Measurements from ENCODE around the gene TBRG4. TPM values are rescaled to one million over a fixed set of nuclear protein-coding genes. Genes with fewer than 3 reads are reported as not detected.

TBRG4 gene
- total and polyA plus RNA-seq, 9 donors = 28.6 to 67.5 (median 49.9) TPM

DNA sequence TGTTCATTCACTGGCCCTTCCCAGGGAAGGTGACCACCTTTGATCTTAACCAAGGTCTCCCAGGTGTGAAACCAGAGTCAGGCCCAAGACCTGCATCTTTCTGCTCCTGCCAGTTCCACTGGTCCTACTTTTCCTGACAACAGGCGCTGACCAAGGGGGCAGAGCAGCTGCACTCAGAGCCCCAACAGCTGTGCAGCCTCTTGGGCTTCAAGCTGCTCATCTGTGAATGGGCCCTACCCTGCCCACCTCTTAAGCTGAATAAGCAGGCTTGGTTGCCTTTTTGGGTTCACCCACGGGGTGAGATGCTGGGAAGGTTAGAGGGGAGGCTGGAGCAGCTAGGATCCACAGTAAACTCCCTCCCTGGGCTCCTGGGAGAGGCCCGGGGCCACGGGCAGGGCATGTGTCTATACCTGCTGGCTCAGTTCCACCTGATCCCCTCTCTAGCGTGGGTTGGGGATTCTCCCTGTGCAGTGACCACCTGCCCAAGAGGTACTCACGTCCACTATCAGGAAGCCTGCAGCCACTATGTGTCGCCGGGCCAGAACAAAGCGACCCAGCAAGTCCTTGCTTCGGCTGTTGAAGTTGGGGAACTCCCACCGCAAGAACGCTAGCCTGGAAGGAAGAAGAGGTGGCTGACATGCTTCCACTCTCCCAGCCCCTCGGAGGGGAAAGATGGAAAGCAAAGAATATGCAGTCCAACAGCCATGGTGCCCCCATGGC lies 10.6 kb downstream of the TBRG4 start:
- Histone ChIP-seq H3K27ac (no peak overlapping the region), H3K36me3 (no peaks in the 10 kb centered on the region)
- 86 to 94% (median 87%) methylated on average over 13 of the region's 13 CpGs for WGBS, 3 donors

DNA sequence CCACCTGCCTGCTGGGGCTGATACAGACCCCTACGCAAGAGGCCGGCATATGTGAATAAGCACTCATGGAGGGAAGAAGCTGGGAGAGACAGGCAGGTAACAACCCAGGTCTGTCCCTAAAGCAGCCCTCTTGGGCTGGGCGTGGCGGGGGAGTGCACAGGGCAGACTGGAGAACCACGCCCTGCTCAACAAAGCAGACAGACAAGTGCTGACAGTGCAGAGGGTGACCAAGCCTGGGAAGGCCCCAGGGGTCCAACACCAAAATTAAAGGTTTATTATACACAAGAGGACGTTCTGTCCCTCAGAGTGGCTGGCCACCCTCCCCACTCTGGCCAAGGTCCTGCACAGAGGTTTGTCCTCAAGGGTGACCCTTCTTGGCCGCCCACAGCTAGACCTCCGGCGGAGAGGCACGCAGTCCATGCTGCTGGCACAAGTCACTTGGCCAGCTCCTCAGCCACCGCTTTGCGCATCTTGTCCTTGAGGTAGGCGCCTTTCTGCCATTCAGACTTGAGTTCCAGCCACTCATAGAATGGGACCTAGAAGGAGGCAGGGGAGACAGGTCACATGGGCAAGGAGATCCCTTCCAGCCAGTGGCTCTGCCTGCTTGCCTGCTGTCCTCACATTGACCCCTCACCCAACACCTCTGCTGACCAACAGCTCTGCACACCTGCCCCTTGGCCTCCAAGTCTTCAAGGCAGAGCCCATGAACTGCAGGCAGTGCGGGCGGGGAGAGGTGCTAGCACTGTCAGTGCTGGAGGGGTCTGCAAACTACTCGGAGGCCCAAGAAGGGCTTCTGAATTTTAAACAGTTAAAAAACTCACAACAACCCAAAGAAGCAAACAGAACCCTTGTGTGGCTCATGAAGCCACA lies 11.4 kb downstream of the TBRG4 start:
- TF ChIP-seq EP300 (IDR thresholded peaks at IDR 0.05) (no peak), POLR2A (IDR thresholded peaks at IDR 0.05) (no peak)
- TF ChIP-seq, protein P1, sequence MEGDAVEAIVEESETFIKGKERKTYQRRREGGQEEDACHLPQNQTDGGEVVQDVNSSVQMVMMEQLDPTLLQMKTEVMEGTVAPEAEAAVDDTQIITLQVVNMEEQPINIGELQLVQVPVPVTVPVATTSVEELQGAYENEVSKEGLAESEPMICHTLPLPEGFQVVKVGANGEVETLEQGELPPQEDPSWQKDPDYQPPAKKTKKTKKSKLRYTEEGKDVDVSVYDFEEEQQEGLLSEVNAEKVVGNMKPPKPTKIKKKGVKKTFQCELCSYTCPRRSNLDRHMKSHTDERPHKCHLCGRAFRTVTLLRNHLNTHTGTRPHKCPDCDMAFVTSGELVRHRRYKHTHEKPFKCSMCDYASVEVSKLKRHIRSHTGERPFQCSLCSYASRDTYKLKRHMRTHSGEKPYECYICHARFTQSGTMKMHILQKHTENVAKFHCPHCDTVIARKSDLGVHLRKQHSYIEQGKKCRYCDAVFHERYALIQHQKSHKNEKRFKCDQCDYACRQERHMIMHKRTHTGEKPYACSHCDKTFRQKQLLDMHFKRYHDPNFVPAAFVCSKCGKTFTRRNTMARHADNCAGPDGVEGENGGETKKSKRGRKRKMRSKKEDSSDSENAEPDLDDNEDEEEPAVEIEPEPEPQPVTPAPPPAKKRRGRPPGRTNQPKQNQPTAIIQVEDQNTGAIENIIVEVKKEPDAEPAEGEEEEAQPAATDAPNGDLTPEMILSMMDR (IDR thresholded peaks at IDR 0.05) = no peak
- H3K4me1 ChIP-seq (ENCODE audit: insufficient read depth) = no peaks in the 10 kb centered on the region
- intact Hi-C loops (cut with DNase I) = loop anchor here in 1 of 4 donors (10.0 kb wide), 1 partner anchor 95 kb away; the partner anchor contains the start of gene CCM2
- DNase-seq = no peak
- no peaks in the 10 kb centered on the region for H3K27me3 ChIP-seq
- H3K36me3 ChIP-seq = no peaks in the 10 kb centered on the region
- no peaks in the 10 kb centered on the region for H3K9me3 ChIP-seq
- whole genome bisulfite sequencing, 3 donors = 84 to 92% (median 86%) methylated on average over 16 of the region's 16 CpGs
- no peak overlapping the region for H3K27ac ChIP-seq
- no peak overlapping the region for H3K4me3 ChIP-seq

More for the DNA sequence above, 10.6 kb downstream of the TBRG4 start:
- H3K27me3 ChIP-seq = no peaks in the 10 kb centered on the region
- no peak overlapping the region for H3K4me3 ChIP-seq
- DNase-seq = no peak
- TF ChIP-seq EP300 (IDR thresholded peaks at IDR 0.05) = no peak
- TF ChIP-seq, protein P1 (IDR thresholded peaks at IDR 0.05) = no peak
- no peak for TF ChIP-seq POLR2A (IDR thresholded peaks at IDR 0.05)
- no peaks in the 10 kb centered on the region for H3K4me1 ChIP-seq (ENCODE audit: insufficient read depth)
- intact Hi-C loops (cut with DNase I) = loop anchor here in 1 of 4 donors (10.0 kb wide), 1 partner anchor 96 kb away; the partner anchor contains the start of gene CCM2
- no peaks in the 10 kb centered on the region for H3K9me3 ChIP-seq

DNA sequence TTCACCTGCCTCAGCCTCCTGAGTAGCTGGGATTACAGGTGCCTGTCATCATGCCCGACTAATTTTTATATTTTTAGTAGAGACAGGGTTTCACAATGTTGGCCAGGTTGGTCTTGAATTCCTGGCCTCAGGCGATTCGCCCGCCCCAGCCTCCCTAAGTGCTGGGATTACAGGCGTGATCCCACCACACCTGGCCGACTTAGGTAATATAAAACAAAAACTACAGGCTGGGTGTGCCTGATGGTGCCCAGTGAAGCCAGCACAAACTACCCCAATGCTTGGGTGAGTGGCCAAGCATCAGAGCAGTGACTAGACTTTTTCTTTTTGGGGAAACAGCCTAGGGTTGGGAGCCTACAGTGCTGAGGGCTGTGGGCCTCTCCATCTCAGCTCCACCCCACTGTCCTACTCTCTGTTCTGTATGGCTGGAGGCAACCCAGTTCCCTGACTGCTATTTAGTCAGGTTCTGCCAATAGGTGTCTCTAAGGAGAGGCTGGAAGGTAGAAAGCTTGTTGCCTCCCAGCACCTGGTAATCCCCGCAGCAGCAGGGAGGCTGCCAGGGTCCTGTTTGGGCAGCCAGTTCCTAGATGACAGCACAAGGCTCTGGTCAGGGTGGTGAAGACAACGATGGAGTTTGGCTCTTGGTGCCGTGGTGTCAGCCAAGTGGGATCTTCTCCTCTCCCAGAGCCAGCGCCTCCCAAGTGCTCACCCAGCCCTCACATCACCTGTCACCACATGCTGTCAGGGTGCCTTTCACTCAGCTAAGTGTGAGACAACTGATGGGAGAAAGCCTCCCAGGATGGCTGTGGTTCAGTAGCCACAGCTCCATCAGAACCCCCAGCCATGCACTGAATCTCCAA lies 12.3 kb downstream of the TBRG4 start:
- intact Hi-C loops (cut with DNase I) = no loop called here
- H3K9me3 ChIP-seq = no peaks in the 10 kb centered on the region
- no peak overlapping the region for H3K27ac ChIP-seq
- H3K4me1 ChIP-seq (ENCODE audit: insufficient read depth) = no peaks in the 10 kb centered on the region
- 73 to 80% (median 78%) methylated on average over 10 of the region's 10 CpGs for WGBS, 3 donors
- no peak for DNase-seq
- H3K4me3 ChIP-seq = no peak overlapping the region
- no peaks in the 10 kb centered on the region for H3K27me3 ChIP-seq
- TF ChIP-seq POLR2A (IDR thresholded peaks at IDR 0.05) (no peak), EP300 (IDR thresholded peaks at IDR 0.05) (no peak)
- TF ChIP-seq, protein P1 (IDR thresholded peaks at IDR 0.05) = no peak
- H3K36me3 ChIP-seq = no peaks in the 10 kb centered on the region

DNA sequence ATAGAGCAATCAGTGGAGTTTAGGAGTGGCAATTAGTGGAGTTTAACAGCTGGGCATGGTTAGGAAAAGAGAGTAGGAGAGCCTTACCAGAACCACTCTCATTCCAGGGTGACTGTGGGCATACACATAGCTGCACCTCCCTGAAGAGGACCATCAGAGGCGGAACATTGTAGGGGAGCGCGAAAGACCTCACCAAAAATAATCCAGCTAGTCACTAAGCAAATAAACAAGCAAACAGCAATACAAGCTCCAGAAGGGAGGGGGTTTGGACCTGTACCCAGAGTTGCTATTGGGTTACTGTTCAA lies 18.6 kb downstream of the TBRG4 start:
- peaks cover 3% of the 10 kb centered on the region for H3K4me1 ChIP-seq (ENCODE audit: insufficient read depth)
- H3K4me3 ChIP-seq = no peak overlapping the region
- TF ChIP-seq EP300 (IDR thresholded peaks at IDR 0.05) (no peak), POLR2A (IDR thresholded peaks at IDR 0.05) (no peak)
- TF ChIP-seq, protein P1 (IDR thresholded peaks at IDR 0.05) = no peak
- peak in 1 of 5 donors; percentile 1 for DNase-seq
- H3K9me3 ChIP-seq = no peaks in the 10 kb centered on the region
- 66 to 80% (median 79%) methylated on average over 3 of the region's 3 CpGs for WGBS, 3 donors
- no peaks in the 10 kb centered on the region for H3K36me3 ChIP-seq
- no peaks in the 10 kb centered on the region for H3K27me3 ChIP-seq
- H3K27ac ChIP-seq = no peak overlapping the region
- intact Hi-C loops (cut with DNase I) = no loop called here

Measured in ovary (tissue), 9 donors.